ENCODE results near the gene CFAP65.

CFAP65 gene

GRCh38 chr2:219041252-219041651 lies at the start of gene CFAP65:
TSS of gene CFAP65 (minus strand) at chr2:219041516. CDS start at chr2:219039048, 2,468 bp downstream.
- DNase-seq (ENCODE audit: low read depth), result peak; percentile 57

- DNase-seq (ENCODE audit: low read depth), result no peak
Observed at GRCh38 chr2:219090436-219091299, 49.4 kb upstream of the CFAP65 start.

GRCh38 chr2:219089330-219089729 lies 48.0 kb upstream of the CFAP65 start:
- no peak for DNase-seq (ENCODE audit: low read depth)

GRCh38 chr2:219087848-219088247 lies 46.5 kb upstream of the CFAP65 start:
- peak; percentile 9 for DNase-seq (ENCODE audit: low read depth)

- no peak for DNase-seq (ENCODE audit: low read depth)
Observed at GRCh38 chr2:219087361-219087760, 46.0 kb upstream of the CFAP65 start.

- DNase-seq (ENCODE audit: low read depth), result no peak
Observed at GRCh38 chr2:219086196-219086595, 44.9 kb upstream of the CFAP65 start.

GRCh38 chr2:219084791-219085190 lies 43.5 kb upstream of the CFAP65 start:
- DNase-seq (ENCODE audit: low read depth), result no peak

GRCh38 chr2:219082332-219082958 lies 41.1 kb upstream of the CFAP65 start:
- no peak for DNase-seq (ENCODE audit: low read depth)

GRCh38 chr2:219081701-219082331 lies 40.5 kb upstream of the CFAP65 start:
- no peak for DNase-seq (ENCODE audit: low read depth)

GRCh38 chr2:219081096-219081495 lies 39.8 kb upstream of the CFAP65 start:
- DNase-seq (ENCODE audit: low read depth), result no peak

GRCh38 chr2:219079417-219079816 lies 38.1 kb upstream of the CFAP65 start:
- peak; percentile 54 for DNase-seq (ENCODE audit: low read depth)

- DNase-seq (ENCODE audit: low read depth), result no peak
Observed at GRCh38 chr2:219078951-219079350, 37.6 kb upstream of the CFAP65 start.

- DNase-seq (ENCODE audit: low read depth), result no peak
Observed at GRCh38 chr2:219078126-219078525, 36.8 kb upstream of the CFAP65 start.

- DNase-seq (ENCODE audit: low read depth), result no peak
Observed at GRCh38 chr2:219076253-219076652, 34.9 kb upstream of the CFAP65 start.

- peak; percentile 64 for DNase-seq (ENCODE audit: low read depth)
Observed at GRCh38 chr2:219073413-219074129, 32.3 kb upstream of the CFAP65 start.

- DNase-seq (ENCODE audit: low read depth), result no peak
Observed at GRCh38 chr2:219072741-219073250, 31.5 kb upstream of the CFAP65 start.

GRCh38 chr2:219071131-219071816 lies 30.0 kb upstream of the CFAP65 start:
- peak; percentile 44 for DNase-seq (ENCODE audit: low read depth)

GRCh38 chr2:219065484-219065883 lies 24.2 kb upstream of the CFAP65 start:
- DNase-seq (ENCODE audit: low read depth), result no peak

GRCh38 chr2:219062081-219062480 lies 20.8 kb upstream of the CFAP65 start:
- no peak for DNase-seq (ENCODE audit: low read depth)

GRCh38 chr2:219060821-219061791 lies 19.8 kb upstream of the CFAP65 start, which contains the start of gene IHH:
TSS of gene IHH (minus strand) at chr2:219060921. CDS start at chr2:219060467, 454 bp downstream.
- DNase-seq (ENCODE audit: low read depth), result peak; percentile 19
